ENCODE results near the gene TRA2A.

GRCh38 chr7:23474094-23474828 lies 57.5 kb downstream of the TRA2A start:
- TF ChIP-seq, protein P1, sequence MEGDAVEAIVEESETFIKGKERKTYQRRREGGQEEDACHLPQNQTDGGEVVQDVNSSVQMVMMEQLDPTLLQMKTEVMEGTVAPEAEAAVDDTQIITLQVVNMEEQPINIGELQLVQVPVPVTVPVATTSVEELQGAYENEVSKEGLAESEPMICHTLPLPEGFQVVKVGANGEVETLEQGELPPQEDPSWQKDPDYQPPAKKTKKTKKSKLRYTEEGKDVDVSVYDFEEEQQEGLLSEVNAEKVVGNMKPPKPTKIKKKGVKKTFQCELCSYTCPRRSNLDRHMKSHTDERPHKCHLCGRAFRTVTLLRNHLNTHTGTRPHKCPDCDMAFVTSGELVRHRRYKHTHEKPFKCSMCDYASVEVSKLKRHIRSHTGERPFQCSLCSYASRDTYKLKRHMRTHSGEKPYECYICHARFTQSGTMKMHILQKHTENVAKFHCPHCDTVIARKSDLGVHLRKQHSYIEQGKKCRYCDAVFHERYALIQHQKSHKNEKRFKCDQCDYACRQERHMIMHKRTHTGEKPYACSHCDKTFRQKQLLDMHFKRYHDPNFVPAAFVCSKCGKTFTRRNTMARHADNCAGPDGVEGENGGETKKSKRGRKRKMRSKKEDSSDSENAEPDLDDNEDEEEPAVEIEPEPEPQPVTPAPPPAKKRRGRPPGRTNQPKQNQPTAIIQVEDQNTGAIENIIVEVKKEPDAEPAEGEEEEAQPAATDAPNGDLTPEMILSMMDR (conservative IDR thresholded peaks at IDR 0.05 in 1 of 2, IDR thresholded peaks at IDR 0.05 in 1 of 2; ENCODE audit: low read depth in 1 of 2, low read length in 2 of 2): no peak
- TF ChIP-seq EZH2 (IDR thresholded peaks at IDR 0.05; ENCODE audit: low read length, missing control alignments): peak; percentile 54
